K562 (cell line): ENCODE results near the gene SPATA31D4. TPM values are rescaled to one million over a fixed set of nuclear protein-coding genes. Genes with fewer than 3 reads are reported as not detected.

Source experiments
- ATAC-seq: fragments of 200-7000 bp; cut with Tn5 transposase; 3 replicates; pipeline ENCODE4 v1.9.1; 2020; ENCODE audit warnings: moderate library complexity
- BruUV-seq: library from RNA; stranded (reverse); fragments of 400-500 nt; replicated peaks from 2 replicates; lab custom pipeline; 2021; lab: Mats Ljungman, UMichigan
- CTCF ChIA-PET: fragments of 300-600 bp; formaldehyde crosslinking; extraction: SDS; loops from one replicate; lab custom pipeline; 2021; ENCODE audit warnings: low intra/inter-chr PET ratio; lab: Yijun Ruan, JAX
- POLR2A ChIA-PET: fragments of 300-600, 350-650 bp; sonication (Branson Sonifier 250); formaldehyde crosslinking; extraction: SDS; loops from one replicate; lab custom pipeline; 2021; ENCODE audit warnings: antibody characterized with exemption, inconsistent platforms; lab: Yijun Ruan, JAX
- DNase-seq, 4 experiments: peaks; one replicate each; pipeline versions ENCODE4 v3.0.0 to v3.0.0-alpha.2; 2011 to 2018; ENCODE audit warnings: low spot score in 3 of 4, mixed read lengths in 3 of 4; ENCODE audit errors: extremely low read depth in 1 of 4
- FAIRE-seq: peaks from 2 replicates; lab custom pipeline; 2011; peaks lifted over from hg19 to GRCh38; lab: Jason Lieb, UNC
- H2AFZ ChIP-seq: 2 replicates; pipeline ENCODE4 v1.6.0; 2011; ENCODE audit warnings: low read depth, low read length, control low read depth, inconsistent platforms
- H3K27ac ChIP-seq: fragments of 200-600 bp; 3 replicates; pipeline ENCODE4 v1.8.0; 2011; ENCODE audit warnings: low read depth, mild to moderate bottlenecking, control low read depth, inconsistent platforms, low read length, moderate library complexity, mixed read lengths; ENCODE audit errors: extremely low read depth
- H3K27me3 ChIP-seq, 2 experiments: fragments of 300-600 bp in 1 of 2; 2 replicates in 1 of 2; 3 replicates in 1 of 2; pipeline versions ENCODE4 v1.6.0 to v1.8.0; 2011; ENCODE audit warnings: inconsistent platforms in 2 of 2, low read length in 2 of 2, mild to moderate bottlenecking in 1 of 2, mixed read lengths in 1 of 2, moderate library complexity in 1 of 2; ENCODE audit not compliant: control insufficient read depth in 2 of 2, insufficient read depth in 2 of 2
- H3K36me3 ChIP-seq: fragments of 300-600 bp; 3 replicates; pipeline ENCODE4 v1.8.0; 2011; ENCODE audit warnings: mild to moderate bottlenecking, low read length, inconsistent platforms; ENCODE audit not compliant: control insufficient read depth, insufficient read depth
- H3K4me1 ChIP-seq, 2 experiments: fragments of 200-600 bp in 1 of 2; replicated peaks in 1 of 2; 2 replicates in 1 of 2; 3 replicates in 1 of 2; pipeline versions ENCODE4 v1.5.1 to v1.8.0; 2011; ENCODE audit warnings: inconsistent platforms in 2 of 2, low read length in 2 of 2, mild to moderate bottlenecking in 1 of 2, mixed read lengths in 1 of 2, moderate library complexity in 1 of 2; ENCODE audit not compliant: control insufficient read depth in 2 of 2, insufficient read depth in 2 of 2
- H3K4me2 ChIP-seq: 2 replicates; pipeline ENCODE4 v1.6.1; 2011; ENCODE audit warnings: low read length, control low read depth, inconsistent platforms, mixed read lengths; ENCODE audit not compliant: insufficient read depth
- H3K4me3 ChIP-seq: fragments of 200-600 bp; sonication (generic), shearing (Covaris generic); 2 replicates; pipeline ENCODE4 v1.5.1; 2016; ENCODE audit warnings: control low read depth, inconsistent platforms
- H3K79me2 ChIP-seq: fragments of 200-600 bp; 3 replicates; pipeline ENCODE4 v1.8.0; 2011; ENCODE audit warnings: low read length, inconsistent platforms; ENCODE audit not compliant: control insufficient read depth, insufficient read depth
- H3K9ac ChIP-seq, 2 experiments: 2 replicates each; pipeline versions ENCODE4 v1.6.0 to v1.6.1; 2011; ENCODE audit warnings: low read depth in 2 of 2, low read length in 2 of 2, control low read depth in 1 of 2, inconsistent platforms in 1 of 2, mild to moderate bottlenecking in 1 of 2, mixed read lengths in 1 of 2; ENCODE audit not compliant: insufficient read depth in 1 of 2
- H3K9me1 ChIP-seq: one replicate; pipeline ENCODE4 v1.6.0; 2011; ENCODE audit warnings: inconsistent platforms, mild to moderate bottlenecking, low read length, moderate library complexity; ENCODE audit not compliant: control insufficient read depth, insufficient read depth
- H3K9me3 ChIP-seq: replicated peaks from 2 replicates; pipeline ENCODE4 v1.5.1; 2011; ENCODE audit warnings: low read depth, low read length, inconsistent platforms; ENCODE audit not compliant: control insufficient read depth, insufficient read depth
- H4K20me1 ChIP-seq: replicated peaks from 2 replicates; pipeline ENCODE4 v1.6.1; 2011; ENCODE audit warnings: low read length, inconsistent platforms, mixed read lengths; ENCODE audit not compliant: control insufficient read depth, insufficient read depth
- BACH1 ChIP-seq: fragments of 200-800 bp; sonication (Bioruptor generic); IDR thresholded peaks from 2 replicates; pipeline ENCODE4 v1.6.1; 2016; ENCODE audit warnings: missing genetic modification characterization, missing compliant biosample characterization
- EHMT2 ChIP-seq: fragments of 450-650 bp; IDR thresholded peaks from 2 replicates; pipeline ENCODE4 v1.6.1; 2018; ENCODE audit warnings: antibody characterized with exemption
- FOXA3 ChIP-seq, 2 experiments: fragments of 450-650 bp in 1 of 2; sonication (generic) in 1 of 2; formaldehyde crosslinking; IDR thresholded peaks in 1 of 2; conservative IDR thresholded peaks in 1 of 2; 2 replicates each; pipeline versions ENCODE4 v1.4.0 to v1.8.0; 2020 to 2022; ENCODE audit warnings: mild to moderate bottlenecking in 2 of 2, missing genetic modification reagents in 1 of 2
- GABPB1 ChIP-seq: sonication (generic); formaldehyde crosslinking; IDR thresholded peaks from 2 replicates; pipeline ENCODE4 v1.8.0; 2022; ENCODE audit warnings: mild to moderate bottlenecking, missing genetic modification reagents
- GTF2E2 ChIP-seq: fragments of 200-800 bp; sonication (Bioruptor generic); IDR thresholded peaks from 2 replicates; pipeline ENCODE4 v1.6.1; 2016; ENCODE audit warnings: missing genetic modification characterization, missing compliant biosample characterization
- HDAC3 ChIP-seq: fragments of 450-650 bp; IDR thresholded peaks from 2 replicates; pipeline ENCODE4 v1.6.1; 2018; ENCODE audit warnings: borderline replicate concordance, mild to moderate bottlenecking, moderate library complexity; ENCODE audit not compliant: partially characterized antibody
- TAL1 ChIP-seq: fragments of 450-650 bp; IDR thresholded peaks from 2 replicates; pipeline ENCODE4 v1.6.1; 2016; ENCODE audit warnings: mild to moderate bottlenecking
- ZNF175 ChIP-seq: fragments of 200-800 bp; sonication (Bioruptor generic); IDR thresholded peaks from 2 replicates; pipeline ENCODE4 v1.6.1; 2016; ENCODE audit warnings: low read depth, mild to moderate bottlenecking, missing genetic modification characterization, missing compliant biosample characterization
- ZNF224 ChIP-seq: sonication (generic); formaldehyde crosslinking; IDR thresholded peaks from 2 replicates; pipeline ENCODE4 v1.8.0; 2022; ENCODE audit warnings: mild to moderate bottlenecking, missing genetic modification reagents
- ZNF76 ChIP-seq: fragments of 250-450 bp; sonication (Bioruptor Pico); IDR thresholded peaks from 2 replicates; pipeline ENCODE4 v1.4.0; 2020; ENCODE audit warnings: mild to moderate bottlenecking, moderate library complexity, borderline replicate concordance
- WGBS: fragments of 100-300 bp; shearing (Covaris generic); methylation state at CpG from one replicate; pipeline ENCODE4 v1.1.6; 2016; ENCODE audit warnings: low coverage, mixed read lengths; ENCODE audit not compliant: insufficient coverage; ENCODE audit errors: missing lambda C conversion rate; 5-methylcytosine and 5-hydroxymethylcytosine counted together
- in situ Hi-C: fragments of 300-500 bp; cut with MboI; formaldehyde crosslinking; loops from 4 replicates; pipeline ENCODE4 v1.15.0; 2018; ENCODE audit warnings: inconsistent platforms, mixed read lengths
- intact Hi-C: fragments of 100-400 bp; cut with micrococcal nuclease; formaldehyde crosslinking; loops from 2 replicates; pipeline ENCODE4 v1.14.2; 2022
- polyA plus RNA-seq, 8 experiments: library from polyadenylated mRNA; depleted of rRNA in 4 of 8; stranded (reverse) in 5 of 8; unstranded in 3 of 8; fragments of >200 nt; fragmentation: Nextera tagmentation in 2 of 8; fragmentation: Illumina TruSeq in 1 of 8; extraction: Ambion mirVana in 2 of 8; extraction: Trizol in 1 of 8; gene quantifications; 2 replicates each; pipeline versions ENCODE4 v1.2.1 to v1.2.3, GENCODE V29; 2011 to 2014; ENCODE audit warnings: inconsistent platforms in 1 of 8, missing spikeins in 1 of 8
- total RNA-seq, 7 experiments: library from RNA; depleted of rRNA in 6 of 7; stranded (reverse); fragments of >200 nt in 6 of 7; fragmentation: Illumina TruSeq in 2 of 7; extraction: Trizol in 2 of 7; gene quantifications; 2 replicates each; pipeline versions ENCODE4 v1.2.1 to v1.2.3, GENCODE V29; 2011 to 2021; ENCODE audit warnings: low replicate concordance in 1 of 7
- TF ChIP-seq, protein P1 (sequence below), 2 experiments: fragments of 250-450 bp in 1 of 2; fragments of 450-650 bp in 1 of 2; sonication (Bioruptor Pico) in 1 of 2; IDR thresholded peaks; 2 replicates each; pipeline versions ENCODE4 v1.6.1 to v1.8.0; 2016 to 2021; ENCODE audit warnings: mild to moderate bottlenecking in 2 of 2, moderate library complexity in 2 of 2, missing compliant biosample characterization in 1 of 2, missing genetic modification characterization in 1 of 2
- TF ChIP-seq, protein P2 (sequence below): sonication (generic); formaldehyde crosslinking; IDR thresholded peaks from 2 replicates; pipeline ENCODE4 v1.8.1; 2022; ENCODE audit warnings: missing genetic modification reagents
- TF ChIP-seq, protein P3 (sequence below): fragments of 250-450 bp; sonication (Bioruptor Pico); IDR thresholded peaks from 2 replicates; pipeline ENCODE4 v1.5.0; 2020; ENCODE audit warnings: mild to moderate bottlenecking, borderline replicate concordance
- TF ChIP-seq, protein P4 (sequence below): fragments of 250-450 bp; sonication (Bioruptor Pico); IDR thresholded peaks from 2 replicates; pipeline ENCODE4 v1.4.0; 2020; ENCODE audit warnings: mild to moderate bottlenecking
- TF ChIP-seq, protein P5 (sequence below): fragments of 450-650 bp; IDR thresholded peaks from 2 replicates; pipeline ENCODE4 v1.6.1; 2016; ENCODE audit warnings: borderline replicate concordance

Gene SPATA31D4
- total and polyA plus RNA-seq, 9 of the 15 experiments (the other 6 are each of a cell fraction or from before 2014, with no cell fraction given): not detected

DNA sequence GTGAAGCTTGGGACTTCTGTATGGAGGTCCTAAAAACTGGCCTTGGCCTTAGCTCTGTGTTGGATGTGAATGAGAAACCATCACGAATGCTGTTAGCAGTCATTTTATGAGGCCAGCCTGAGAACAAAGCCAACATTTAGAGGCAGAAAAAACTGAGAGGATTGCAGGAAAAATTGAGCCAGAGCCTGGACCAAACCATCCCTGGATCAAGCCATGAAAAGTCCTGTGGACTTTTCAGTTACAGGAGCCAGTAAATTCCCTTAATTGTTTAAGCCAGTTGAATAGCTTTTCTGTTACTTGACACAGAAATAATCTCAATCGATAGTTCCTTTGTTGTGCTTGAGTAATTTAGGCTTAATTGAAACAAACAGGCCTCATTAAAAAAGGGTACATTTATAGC, 42.6 kb upstream of the SPATA31D4 start:
- in situ Hi-C loops (no loop called here), intact Hi-C loops (no loop called here)
- CTCF ChIA-PET: no interaction called here
- Histone ChIP-seq H3K27ac (no peak overlapping the region), H3K4me3 (no peak overlapping the region), H4K20me1 (no peaks in the 10 kb centered on the region), H3K36me3 (no peaks in the 10 kb centered on the region), H3K9me3 (no peaks in the 10 kb centered on the region), H3K9ac (no peak overlapping the region), H3K4me2 (no peak overlapping the region), H3K4me1 (no peaks in the 10 kb centered on the region), H2AFZ (no peak overlapping the region), H3K27me3 (no peaks in the 10 kb centered on the region), H3K79me2 (no peaks in the 10 kb centered on the region), H3K9me1 (no peaks in the 10 kb centered on the region)
- no peak for ATAC-seq
- WGBS: 0% methylated on average over 2 of the region's 2 CpGs
- FAIRE-seq: no peak
- no peak for DNase-seq
- no TSS peak for BruUV-seq
- POLR2A ChIA-PET: no interaction called here
- TF ChIP-seq FOXA3 (CRISPR knock-in tag; conservative IDR thresholded peaks at IDR 0.05 in 1 of 2, IDR thresholded peaks at IDR 0.05 in 1 of 2) (no peak), GABPB1 (no peak), GTF2E2 (tag) (no peak), EHMT2 (no peak), ZNF224 (CRISPR knock-in tag) (no peak), ZNF175 (CRISPR knock-in tag) (no peak), TAL1 (no peak), ZNF76 (CRISPR knock-in tag) (no peak), BACH1 (tag) (no peak), HDAC3 (no peak)
- TF ChIP-seq, protein P1, sequence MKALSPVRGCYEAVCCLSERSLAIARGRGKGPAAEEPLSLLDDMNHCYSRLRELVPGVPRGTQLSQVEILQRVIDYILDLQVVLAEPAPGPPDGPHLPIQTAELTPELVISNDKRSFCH (CRISPR knock-in tag; IDR thresholded peaks at IDR 0.05): no peak
- TF ChIP-seq, protein P1 (tag; IDR thresholded peaks at IDR 0.05): no peak
- TF ChIP-seq, protein P2, sequence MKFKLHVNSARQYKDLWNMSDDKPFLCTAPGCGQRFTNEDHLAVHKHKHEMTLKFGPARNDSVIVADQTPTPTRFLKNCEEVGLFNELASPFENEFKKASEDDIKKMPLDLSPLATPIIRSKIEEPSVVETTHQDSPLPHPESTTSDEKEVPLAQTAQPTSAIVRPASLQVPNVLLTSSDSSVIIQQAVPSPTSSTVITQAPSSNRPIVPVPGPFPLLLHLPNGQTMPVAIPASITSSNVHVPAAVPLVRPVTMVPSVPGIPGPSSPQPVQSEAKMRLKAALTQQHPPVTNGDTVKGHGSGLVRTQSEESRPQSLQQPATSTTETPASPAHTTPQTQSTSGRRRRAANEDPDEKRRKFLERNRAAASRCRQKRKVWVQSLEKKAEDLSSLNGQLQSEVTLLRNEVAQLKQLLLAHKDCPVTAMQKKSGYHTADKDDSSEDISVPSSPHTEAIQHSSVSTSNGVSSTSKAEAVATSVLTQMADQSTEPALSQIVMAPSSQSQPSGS (CRISPR knock-in tag): no peak
- TF ChIP-seq, protein P3, sequence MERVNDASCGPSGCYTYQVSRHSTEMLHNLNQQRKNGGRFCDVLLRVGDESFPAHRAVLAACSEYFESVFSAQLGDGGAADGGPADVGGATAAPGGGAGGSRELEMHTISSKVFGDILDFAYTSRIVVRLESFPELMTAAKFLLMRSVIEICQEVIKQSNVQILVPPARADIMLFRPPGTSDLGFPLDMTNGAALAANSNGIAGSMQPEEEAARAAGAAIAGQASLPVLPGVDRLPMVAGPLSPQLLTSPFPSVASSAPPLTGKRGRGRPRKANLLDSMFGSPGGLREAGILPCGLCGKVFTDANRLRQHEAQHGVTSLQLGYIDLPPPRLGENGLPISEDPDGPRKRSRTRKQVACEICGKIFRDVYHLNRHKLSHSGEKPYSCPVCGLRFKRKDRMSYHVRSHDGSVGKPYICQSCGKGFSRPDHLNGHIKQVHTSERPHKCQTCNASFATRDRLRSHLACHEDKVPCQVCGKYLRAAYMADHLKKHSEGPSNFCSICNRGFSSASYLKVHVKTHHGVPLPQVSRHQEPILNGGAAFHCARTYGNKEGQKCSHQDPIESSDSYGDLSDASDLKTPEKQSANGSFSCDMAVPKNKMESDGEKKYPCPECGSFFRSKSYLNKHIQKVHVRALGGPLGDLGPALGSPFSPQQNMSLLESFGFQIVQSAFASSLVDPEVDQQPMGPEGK (CRISPR knock-in tag): no peak
- TF ChIP-seq, protein P4, sequence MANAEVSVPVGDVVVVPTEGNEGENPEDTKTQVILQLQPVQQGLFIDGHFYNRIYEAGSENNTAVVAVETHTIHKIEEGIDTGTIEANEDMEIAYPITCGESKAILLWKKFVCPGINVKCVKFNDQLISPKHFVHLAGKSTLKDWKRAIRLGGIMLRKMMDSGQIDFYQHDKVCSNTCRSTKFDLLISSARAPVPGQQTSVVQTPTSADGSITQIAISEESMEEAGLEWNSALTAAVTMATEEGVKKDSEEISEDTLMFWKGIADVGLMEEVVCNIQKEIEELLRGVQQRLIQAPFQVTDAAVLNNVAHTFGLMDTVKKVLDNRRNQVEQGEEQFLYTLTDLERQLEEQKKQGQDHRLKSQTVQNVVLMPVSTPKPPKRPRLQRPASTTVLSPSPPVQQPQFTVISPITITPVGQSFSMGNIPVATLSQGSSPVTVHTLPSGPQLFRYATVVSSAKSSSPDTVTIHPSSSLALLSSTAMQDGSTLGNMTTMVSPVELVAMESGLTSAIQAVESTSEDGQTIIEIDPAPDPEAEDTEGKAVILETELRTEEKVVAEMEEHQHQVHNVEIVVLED (CRISPR knock-in tag): no peak
- TF ChIP-seq, protein P5, sequence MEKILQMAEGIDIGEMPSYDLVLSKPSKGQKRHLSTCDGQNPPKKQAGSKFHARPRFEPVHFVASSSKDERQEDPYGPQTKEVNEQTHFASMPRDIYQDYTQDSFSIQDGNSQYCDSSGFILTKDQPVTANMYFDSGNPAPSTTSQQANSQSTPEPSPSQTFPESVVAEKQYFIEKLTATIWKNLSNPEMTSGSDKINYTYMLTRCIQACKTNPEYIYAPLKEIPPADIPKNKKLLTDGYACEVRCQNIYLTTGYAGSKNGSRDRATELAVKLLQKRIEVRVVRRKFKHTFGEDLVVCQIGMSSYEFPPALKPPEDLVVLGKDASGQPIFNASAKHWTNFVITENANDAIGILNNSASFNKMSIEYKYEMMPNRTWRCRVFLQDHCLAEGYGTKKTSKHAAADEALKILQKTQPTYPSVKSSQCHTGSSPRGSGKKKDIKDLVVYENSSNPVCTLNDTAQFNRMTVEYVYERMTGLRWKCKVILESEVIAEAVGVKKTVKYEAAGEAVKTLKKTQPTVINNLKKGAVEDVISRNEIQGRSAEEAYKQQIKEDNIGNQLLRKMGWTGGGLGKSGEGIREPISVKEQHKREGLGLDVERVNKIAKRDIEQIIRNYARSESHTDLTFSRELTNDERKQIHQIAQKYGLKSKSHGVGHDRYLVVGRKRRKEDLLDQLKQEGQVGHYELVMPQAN: no peak
